Osteocyte (in vitro differentiated cells): ENCODE data around the gene MGAM2. TPM values are rescaled to one million over a fixed set of nuclear protein-coding genes. Genes with fewer than 3 reads are reported as not detected.
A peak's percentile ranks its signal among the peaks of the same experiment; 100 is the strongest.

Experiments used
- DNase-seq: peaks from one replicate; pipeline ENCODE4 v3.0.0; 2021; ENCODE audit warnings: mixed read lengths; ENCODE audit not compliant: unreplicated experiment; ENCODE audit errors: extremely low spot score
- H3K27ac Mint-ChIP-seq: one replicate; pipeline ENCODE4 v1.8.0; 2021; ENCODE audit warnings: mild to moderate bottlenecking, mixed read lengths; ENCODE audit not compliant: unreplicated experiment
- H3K27me3 Mint-ChIP-seq: one replicate; pipeline ENCODE4 v1.8.0; 2021; ENCODE audit warnings: mixed read lengths; ENCODE audit not compliant: unreplicated experiment
- H3K36me3 Mint-ChIP-seq: one replicate; pipeline ENCODE4 v1.8.0; 2021; ENCODE audit warnings: mixed read lengths; ENCODE audit not compliant: unreplicated experiment
- H3K4me1 Mint-ChIP-seq: one replicate; pipeline ENCODE4 v1.8.0; 2021; ENCODE audit warnings: mixed read lengths; ENCODE audit not compliant: unreplicated experiment
- H3K4me3 Mint-ChIP-seq: one replicate; pipeline ENCODE4 v1.8.0; 2021; ENCODE audit warnings: mild to moderate bottlenecking, moderate library complexity, mixed read lengths; ENCODE audit not compliant: unreplicated experiment
- H3K9me3 Mint-ChIP-seq: one replicate; pipeline ENCODE4 v1.8.0; 2021; ENCODE audit warnings: mixed read lengths; ENCODE audit not compliant: unreplicated experiment
- total RNA-seq: library from RNA; stranded (reverse); gene quantifications from 2 replicates; pipeline ENCODE4 v1.2.1, GENCODE V29; 2021
- TF ChIP-seq, protein P1 (sequence below): fragments of 200-600 bp; sonication (generic); IDR thresholded peaks from 2 replicates; pipeline ENCODE4 v1.5.0; 2021; ENCODE audit warnings: antibody characterized with exemption, mild to moderate bottlenecking, moderate library complexity

Gene MGAM2
- total RNA-seq, 1 donor from 2014 or later: not detected

DNA sequence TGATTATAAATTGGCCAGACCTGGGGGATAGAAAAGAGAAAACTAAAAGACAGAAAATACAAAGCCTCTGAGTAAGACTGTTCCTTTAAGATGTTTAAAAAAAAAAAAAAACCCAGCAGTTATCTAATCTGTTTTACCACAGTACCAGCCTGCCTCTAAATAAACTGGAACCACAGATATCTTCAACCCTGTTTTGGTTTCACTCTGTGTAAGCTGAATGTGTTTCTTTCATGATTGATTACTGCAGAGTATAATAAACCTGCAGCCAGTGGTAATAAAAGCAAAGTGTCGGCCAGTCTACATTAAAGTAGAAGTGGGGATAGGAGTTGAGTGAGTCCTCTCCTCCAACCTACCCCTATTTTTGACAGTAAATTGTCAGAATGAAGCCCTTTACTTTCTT is 40.6 kb downstream of the MGAM2 start:
- Mint-ChIP-seq H3K4me3 (no peak overlapping the region), H3K9me3 (no peaks in the 10 kb centered on the region), H3K27ac (no peak overlapping the region), H3K27me3 (peaks cover 1% of the 10 kb centered on the region), H3K4me1 (no peaks in the 10 kb centered on the region), H3K36me3 (no peaks in the 10 kb centered on the region)
- TF ChIP-seq, protein P1, sequence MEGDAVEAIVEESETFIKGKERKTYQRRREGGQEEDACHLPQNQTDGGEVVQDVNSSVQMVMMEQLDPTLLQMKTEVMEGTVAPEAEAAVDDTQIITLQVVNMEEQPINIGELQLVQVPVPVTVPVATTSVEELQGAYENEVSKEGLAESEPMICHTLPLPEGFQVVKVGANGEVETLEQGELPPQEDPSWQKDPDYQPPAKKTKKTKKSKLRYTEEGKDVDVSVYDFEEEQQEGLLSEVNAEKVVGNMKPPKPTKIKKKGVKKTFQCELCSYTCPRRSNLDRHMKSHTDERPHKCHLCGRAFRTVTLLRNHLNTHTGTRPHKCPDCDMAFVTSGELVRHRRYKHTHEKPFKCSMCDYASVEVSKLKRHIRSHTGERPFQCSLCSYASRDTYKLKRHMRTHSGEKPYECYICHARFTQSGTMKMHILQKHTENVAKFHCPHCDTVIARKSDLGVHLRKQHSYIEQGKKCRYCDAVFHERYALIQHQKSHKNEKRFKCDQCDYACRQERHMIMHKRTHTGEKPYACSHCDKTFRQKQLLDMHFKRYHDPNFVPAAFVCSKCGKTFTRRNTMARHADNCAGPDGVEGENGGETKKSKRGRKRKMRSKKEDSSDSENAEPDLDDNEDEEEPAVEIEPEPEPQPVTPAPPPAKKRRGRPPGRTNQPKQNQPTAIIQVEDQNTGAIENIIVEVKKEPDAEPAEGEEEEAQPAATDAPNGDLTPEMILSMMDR: no peak
- DNase-seq: no peak

DNA sequence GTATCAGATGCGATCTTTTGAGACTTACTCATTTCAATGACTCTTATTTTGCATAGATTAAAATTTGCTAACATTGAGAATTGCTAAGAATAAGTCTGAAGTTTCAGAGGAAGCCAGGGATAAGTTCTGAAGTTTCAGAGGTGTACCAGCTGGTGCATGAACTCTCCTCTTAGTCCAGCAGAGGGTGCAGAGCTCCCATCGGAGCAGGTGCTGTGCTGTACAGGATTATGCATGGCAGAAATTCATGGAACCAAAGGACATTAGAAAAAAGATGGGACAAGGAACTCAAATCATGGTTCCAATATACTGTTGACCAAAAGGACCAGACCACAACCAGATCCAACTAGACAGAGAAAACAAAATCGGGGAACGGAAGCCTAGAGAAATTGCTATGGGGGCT is 41.9 kb downstream of the MGAM2 start:
- Mint-ChIP-seq H3K27ac (no peak overlapping the region), H3K9me3 (no peaks in the 10 kb centered on the region)
- TF ChIP-seq, protein P1: peak; percentile 35

DNA sequence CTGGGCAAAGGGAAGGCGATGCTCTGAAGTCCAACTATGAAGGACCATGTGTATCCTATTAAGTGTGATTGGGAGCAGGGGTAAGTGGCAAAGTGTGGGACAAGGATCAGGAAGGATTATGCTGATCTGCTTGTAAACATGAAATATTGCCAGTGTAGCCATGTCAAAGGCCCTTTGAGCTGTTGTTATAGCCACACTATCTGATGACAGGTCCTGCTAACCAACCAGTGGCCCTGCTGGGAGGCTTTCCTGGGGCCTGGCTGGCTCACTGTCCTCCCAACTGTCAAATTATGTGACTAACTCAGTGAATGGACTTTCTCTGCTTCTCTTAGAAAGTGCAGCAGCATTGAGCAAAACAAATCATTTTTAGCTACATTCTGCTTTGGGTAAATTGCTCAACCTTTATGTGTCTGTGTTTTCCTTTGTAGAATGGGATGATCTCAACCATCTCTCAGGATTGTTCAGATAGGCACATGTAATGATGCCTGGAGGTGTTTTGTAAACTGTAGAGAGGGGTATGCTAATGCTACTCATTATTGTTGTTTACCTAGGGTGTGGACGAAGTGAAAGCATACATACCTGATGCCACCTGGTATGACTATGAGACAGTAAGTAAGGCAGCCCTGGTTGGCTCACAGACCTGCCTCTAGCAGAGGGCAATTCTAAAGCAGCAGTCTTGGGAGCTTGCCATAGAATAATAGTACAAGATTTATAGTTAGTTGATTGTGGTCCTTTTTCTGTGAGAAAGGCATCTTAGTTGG is 47.4 kb downstream of the MGAM2 start:
- DNase-seq: no peak
- Mint-ChIP-seq H3K27ac (no peak overlapping the region), H3K9me3 (no peaks in the 10 kb centered on the region), H3K4me3 (no peak overlapping the region), H3K36me3 (no peaks in the 10 kb centered on the region), H3K4me1 (no peaks in the 10 kb centered on the region), H3K27me3 (peaks cover 1% of the 10 kb centered on the region)
- TF ChIP-seq, protein P1: no peak

More for the DNA sequence above, 41.9 kb downstream of the MGAM2 start:
- DNase-seq: no peak
- Mint-ChIP-seq H3K27me3 (peaks cover 1% of the 10 kb centered on the region), H3K4me1 (no peaks in the 10 kb centered on the region), H3K4me3 (no peak overlapping the region), H3K36me3 (no peaks in the 10 kb centered on the region)

DNA sequence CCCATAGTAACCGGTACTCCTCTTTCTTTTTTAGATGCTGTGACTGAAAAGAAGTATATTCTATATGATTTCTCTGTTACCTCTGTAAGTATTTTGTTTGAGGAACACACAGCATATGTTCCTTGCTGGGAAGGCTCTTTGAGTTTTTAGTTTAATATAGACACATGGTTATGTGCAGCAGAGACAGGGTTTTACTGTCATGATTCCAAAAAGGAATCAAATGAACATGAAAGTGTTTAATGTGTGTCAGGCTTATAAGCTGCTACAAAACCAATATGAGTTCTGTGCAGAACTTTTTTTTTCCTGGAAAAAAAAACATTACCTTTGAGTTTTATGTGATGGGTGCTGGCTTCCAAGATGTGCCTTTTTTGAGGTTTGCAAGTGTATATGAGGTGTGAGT is 50.4 kb downstream of the MGAM2 start:
- TF ChIP-seq, protein P1: no peak
- Mint-ChIP-seq H3K27me3 (no peaks in the 10 kb centered on the region), H3K36me3 (no peaks in the 10 kb centered on the region), H3K4me3 (no peak overlapping the region), H3K27ac (no peak overlapping the region), H3K9me3 (no peaks in the 10 kb centered on the region), H3K4me1 (no peaks in the 10 kb centered on the region)
- DNase-seq: no peak

DNA sequence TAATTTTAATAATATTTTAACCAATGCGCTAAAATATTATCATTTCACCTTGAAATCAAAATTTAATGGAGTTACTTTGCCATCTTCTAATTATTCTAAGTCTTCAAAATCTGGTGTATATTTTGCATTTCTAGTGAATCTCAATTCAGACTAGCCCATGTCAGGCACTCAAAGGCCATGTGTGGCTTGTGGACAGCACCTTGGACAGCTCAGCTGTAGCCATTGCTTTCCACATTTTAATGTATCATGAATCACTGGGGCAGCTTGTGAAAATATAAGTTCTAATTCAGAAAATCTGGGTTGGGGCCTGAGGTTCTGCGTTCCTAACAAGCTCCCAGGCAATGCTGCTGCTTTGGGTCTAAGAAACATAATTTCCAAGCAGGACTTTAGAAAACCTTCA is 57.2 kb downstream of the MGAM2 start:
- no peaks in the 10 kb centered on the region for H3K27me3 Mint-ChIP-seq
- H3K4me3 Mint-ChIP-seq: no peak overlapping the region
- no peaks in the 10 kb centered on the region for H3K4me1 Mint-ChIP-seq
- TF ChIP-seq, protein P1: no peak
- H3K36me3 Mint-ChIP-seq: no peaks in the 10 kb centered on the region
- DNase-seq: no peak
- H3K9me3 Mint-ChIP-seq: no peaks in the 10 kb centered on the region
- no peak overlapping the region for H3K27ac Mint-ChIP-seq
